NCI-H146 (cell line): ENCODE measurements around the gene HSP90AA1.
"Not testable (repeated sequence)": the region's sequence is repeated elsewhere in the genome, so short reads cannot be mapped to it uniquely, and the experiment has no call there.

Source experiments
- DNase-seq: peaks from one replicate; lab custom pipeline; 2025; lab: John Stamatoyannopoulos, UW

HSP90AA1 gene

DNA sequence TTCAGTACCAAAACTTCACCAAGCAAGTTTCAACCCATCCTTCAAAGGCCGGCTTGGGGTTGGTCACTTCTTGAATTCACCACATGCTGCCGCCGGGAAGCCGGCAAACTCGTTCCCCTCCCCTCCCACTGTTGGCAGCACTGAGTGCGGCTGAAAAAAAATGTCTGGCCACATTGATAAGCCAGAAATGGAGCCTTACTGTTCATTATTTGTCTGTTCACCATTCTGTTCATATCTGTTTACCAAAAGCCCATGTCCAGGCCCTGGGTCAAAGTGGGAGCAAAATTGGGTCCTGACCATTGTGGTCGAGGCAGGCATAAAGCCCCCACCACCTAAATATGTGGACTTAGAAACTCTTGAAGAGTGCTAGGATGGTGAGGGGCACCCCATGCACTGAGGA, 7.3 kb upstream of the HSP90AA1 start:
- DNase-seq, result no peak

GRCh38 chr14:102092806-102093205, 6.0 kb upstream of the HSP90AA1 start:
- DNase-seq, result no peak

DNA sequence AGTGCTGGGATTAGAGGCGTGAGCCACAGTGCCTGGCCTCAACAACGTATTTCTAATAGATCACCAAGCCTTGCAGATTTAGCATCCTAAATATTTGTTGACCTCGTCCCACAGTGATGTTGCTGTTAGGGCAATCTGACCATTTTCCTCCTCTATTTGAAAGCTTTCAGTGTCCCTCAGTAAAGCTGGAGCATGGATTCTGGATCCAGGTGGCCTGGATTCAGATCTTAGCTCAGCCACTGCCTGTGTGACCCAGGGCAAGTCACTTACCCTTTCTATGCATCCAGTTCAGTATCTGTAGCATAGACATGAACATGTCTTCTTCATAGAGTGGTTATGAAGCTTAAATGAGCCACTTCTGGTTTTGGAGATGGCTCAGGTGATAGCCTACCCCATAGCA, 3.9 kb upstream of the HSP90AA1 start:
- DNase-seq, result no peak

DNA sequence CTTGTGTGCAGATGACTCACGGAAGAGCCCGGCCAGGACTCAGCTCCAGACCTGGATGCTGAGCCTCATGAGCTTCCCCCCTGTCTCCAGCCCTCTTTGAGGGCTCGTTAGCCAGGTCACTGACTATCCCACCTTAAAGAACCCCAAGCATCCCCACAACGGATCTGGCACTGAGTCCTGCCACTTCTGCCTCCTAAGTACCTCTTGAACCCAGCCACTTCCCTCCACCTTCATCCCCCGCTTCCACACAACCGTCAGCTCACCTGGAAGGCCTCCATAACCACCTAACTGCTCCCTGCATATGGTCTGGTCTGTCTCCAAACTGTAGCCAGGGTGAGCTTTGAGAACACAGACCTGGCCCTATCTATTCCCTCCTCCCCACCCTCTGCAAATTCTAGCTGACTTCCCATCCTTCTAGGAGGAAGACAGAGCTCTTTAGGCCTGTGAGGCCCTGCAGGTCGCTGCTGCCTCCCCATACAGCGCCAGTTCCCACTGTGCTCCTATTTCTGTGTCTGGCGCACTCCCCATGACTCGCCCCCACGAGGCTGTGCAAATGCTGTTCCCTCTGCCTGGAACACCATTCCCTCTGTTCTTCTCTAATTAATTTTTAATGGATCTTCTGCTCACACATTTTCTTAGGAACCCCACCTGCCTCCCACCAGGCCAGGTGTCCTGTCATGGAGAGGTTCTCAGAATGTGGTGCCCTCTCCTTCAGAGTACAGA, 2.9 kb upstream of the HSP90AA1 start:
- no peak for DNase-seq

DNA sequence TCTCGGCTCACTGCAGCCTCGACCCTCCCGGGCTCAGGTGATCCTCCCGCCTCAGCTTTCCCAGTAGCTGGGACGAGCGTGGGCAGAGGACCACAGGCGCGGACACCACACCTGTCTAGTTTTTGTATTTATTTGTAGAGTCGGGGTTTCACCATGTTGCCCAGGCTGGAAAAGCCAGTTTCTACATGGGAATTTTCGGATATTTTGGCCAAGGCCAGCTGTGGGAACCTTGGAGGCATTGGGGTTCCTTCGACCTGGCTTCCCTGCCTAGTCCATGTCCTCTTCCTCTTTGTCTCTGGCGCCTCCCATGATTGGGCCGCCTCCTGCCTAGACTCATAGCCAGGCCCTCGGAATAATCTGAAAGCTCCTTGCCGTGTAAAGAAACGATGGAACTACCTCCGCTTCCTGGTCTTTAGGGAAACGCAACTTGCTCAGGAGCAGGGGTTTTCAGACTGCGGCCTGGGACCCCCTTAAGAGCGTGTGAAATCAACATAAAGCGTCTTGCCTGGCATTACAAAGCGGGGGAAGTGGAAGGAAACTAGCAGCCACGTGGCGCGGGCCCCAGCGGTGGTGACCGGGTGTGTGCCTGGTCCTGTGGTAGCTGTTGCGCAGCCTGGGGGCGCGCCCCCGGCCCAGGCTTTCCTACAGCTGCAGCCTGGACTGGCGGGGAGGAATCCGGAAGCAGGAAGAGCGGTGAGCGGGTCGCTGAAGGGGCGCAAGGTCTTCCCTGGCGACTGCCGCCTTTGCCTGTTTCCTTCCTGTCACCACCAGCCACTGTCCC, 1.4 kb upstream of the HSP90AA1 start:
- no peak for DNase-seq

- no peak for DNase-seq
Observed at GRCh38 chr14:102087762-102088011, 843 bp upstream of the HSP90AA1 start.

- no peak for DNase-seq
Observed at GRCh38 chr14:102086709-102086971, 204 bp downstream of the HSP90AA1 start.

DNA sequence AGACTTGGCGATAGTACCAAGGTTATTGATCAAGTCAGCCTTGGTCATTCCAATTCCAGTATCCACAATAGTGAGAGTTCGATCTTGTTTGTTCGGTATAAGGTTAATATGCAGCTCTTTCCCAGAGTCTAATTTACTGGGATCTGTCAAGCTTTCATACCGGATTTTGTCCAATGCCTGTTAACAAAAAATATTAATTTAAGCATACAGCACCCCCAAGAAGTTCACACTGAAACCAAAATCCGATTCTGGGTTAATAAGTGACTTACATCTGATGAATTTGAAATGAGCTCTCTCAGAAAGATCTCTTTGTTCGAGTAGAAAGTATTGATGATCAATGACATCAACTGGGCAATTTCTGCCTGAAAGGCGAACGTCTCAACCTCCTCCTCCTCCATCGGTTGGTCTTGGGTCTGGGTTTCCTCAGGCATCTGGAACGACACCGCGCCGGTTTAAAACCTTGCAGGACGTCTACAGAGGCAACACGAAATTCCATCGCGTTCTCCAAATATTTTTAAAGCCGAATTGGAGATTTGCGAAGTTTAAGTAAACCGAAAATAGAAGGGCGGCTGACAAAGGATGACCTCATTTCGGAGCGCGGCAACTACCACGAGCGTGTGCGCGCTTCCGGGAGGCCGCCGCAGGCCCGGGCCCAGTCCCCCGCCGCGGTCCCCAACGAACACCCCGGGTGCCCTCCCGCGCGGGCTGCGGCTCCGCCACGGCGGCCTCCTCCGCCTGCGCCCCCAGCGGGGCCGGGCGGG, 716 bp downstream of the HSP90AA1 start:
- DNase-seq, result peak; percentile 49

- DNase-seq, result peak; percentile 13
Observed at GRCh38 chr14:102085488-102085887, 1.4 kb downstream of the HSP90AA1 start.

DNA sequence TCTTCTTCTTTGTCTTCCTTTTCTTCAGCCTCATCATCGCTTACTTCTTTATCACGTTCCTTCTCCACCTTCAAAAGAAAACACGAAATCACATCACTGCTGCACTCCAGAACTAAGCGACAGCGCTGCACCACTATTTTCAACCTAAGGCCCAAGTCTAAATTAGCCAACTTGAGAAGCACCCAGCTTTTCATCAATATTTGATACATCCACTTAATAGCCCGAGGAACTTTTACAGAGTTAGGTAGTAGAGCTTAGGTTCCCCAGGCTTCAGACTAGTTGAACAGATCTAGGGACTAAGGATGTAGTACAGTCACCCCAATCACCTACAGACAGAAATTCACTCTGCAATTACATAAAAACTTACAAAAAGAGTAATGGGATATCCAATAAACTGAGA, 1.9 kb downstream of the HSP90AA1 start:
- DNase-seq, result no peak

GRCh38 chr14:102084522-102084921, 2.3 kb downstream of the HSP90AA1 start:
- not testable (repeated sequence) for DNase-seq

DNA sequence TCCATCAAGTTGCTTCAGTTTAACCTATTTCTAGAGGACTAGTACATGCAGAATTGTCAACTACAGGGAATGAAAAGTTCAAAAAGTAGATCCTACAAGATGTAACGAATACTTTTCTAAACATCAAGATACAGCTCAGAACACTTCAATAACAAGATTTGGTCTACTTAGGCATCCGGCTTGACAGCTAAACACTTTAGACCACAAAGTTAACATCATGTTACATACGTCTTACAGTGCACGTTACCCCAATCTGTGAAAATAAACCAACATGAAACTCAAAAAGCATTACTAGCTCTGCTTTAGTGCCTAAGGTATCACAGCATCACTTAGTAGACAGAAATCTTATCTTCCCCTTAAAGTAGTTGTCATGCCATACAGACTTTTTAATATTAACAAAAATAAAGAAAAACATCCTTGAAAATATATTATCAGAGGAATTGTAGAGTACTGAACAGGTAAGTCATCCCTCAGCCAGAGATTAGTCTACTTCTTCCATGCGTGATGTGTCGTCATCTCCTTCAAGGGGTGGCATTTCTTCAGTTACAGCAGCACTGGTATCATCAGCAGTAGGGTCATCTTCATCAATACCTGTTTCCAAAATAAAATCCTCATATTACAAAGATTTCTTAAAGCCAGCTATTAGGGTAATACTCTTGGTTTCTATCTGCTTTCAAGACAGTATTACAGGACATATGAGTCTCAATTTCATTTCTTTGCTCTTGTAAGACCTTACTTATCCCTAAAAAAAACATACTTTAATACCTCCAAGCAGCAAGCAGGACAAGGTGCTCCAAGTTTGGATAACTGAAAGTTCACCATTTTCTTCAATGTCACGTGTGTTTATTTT, 5.4 kb downstream of the HSP90AA1 start:
- no peak for DNase-seq

- DNase-seq, result no peak
Observed at GRCh38 chr14:102080183-102081080, 6.4 kb downstream of the HSP90AA1 start.

DNA sequence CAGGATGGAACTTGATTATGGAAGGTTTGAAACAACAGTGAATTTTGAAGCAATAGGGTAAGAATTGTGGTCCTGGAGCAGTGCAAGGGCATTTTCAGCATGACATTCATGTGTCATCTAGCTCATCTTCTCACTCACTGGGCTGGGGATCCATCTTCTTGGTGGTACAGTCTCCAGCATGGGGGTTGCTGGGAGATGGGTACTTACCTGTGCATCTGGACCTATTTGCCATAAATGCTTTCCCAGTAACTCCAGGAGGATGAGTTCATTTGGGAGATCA, 7.2 kb downstream of the HSP90AA1 start:
- no peak for DNase-seq

GRCh38 chr14:102078831-102079699, 7.8 kb downstream of the HSP90AA1 start:
- no peak for DNase-seq

GRCh38 chr14:102078361-102078791, 8.5 kb downstream of the HSP90AA1 start:
- DNase-seq, result not testable (repeated sequence)

- no peak for DNase-seq
Observed at GRCh38 chr14:102077382-102077709, 9.5 kb downstream of the HSP90AA1 start.

DNA sequence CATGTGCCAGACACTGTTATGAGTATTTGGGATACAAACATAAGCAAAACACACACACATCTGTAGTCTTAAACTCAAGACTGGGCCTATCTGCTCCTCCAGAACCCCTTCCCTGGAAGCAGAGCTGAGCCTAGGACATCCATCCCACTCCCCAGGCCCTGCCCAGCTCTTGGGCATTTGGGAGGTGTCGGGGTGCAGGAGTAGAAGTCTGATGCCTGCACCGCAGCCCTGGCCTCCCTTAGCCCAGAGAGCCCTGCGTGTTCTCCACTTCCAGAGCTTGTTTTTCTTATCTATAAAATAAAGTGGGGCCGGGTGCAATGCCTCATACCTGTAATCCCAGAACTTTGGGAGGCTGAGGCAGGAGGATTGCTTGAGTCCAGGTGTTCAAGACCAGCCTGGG, 11.7 kb downstream of the HSP90AA1 start:
- no peak for DNase-seq

GRCh38 chr14:102074415-102074964, 12.4 kb downstream of the HSP90AA1 start:
- DNase-seq, result no peak

DNA sequence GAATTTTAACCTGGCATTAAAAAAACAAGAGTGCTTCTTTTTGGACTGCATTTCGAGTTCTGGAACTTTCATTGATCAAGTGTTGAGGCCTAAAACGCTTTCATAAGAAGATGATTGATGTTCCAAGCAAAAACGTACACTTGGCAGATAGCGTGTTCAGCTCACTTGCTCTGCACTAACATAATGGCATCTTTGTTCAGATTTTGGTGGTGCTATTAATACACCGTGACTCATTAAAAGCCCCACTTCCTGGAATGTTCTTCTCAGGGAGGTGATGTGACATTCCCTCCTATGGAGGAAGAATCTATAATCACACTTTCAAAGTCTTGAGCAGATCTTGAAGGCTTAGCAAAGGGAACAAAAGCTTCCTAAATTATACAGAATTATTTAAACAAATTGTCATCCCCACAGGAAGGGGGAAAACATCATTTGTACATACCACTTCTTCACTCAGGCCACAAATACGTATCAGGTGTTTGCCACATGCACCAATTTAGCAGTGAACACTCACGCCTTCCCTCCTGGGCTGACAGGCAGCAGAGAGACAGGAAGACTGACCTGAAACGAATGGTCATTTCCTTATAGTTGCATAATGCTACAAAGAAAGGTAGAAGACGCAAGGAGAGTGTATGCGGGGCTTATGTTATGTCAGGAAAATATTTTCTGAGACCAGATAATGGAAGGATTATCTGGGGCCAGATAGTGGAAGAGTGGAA, 15.4 kb downstream of the HSP90AA1 start:
- no peak for DNase-seq
